GM19395 (cell line): ENCODE data around the gene SBF1.

Experiments
- ATAC-seq: cut with Tn5 transposase; IDR thresholded peaks from one replicate; pipeline ENCODE4 v1.9.1; 2021; ENCODE audit warnings: mild to moderate bottlenecking, moderate library complexity; ENCODE audit not compliant: unreplicated experiment

The SBF1 gene

GRCh38 chr22:50469377-50470305 is 5.2 kb downstream of the SBF1 start:
- ATAC-seq = peak; percentile 58

- no peak for ATAC-seq
Observed at GRCh38 chr22:50468626-50469025, 6.2 kb downstream of the SBF1 start.

DNA sequence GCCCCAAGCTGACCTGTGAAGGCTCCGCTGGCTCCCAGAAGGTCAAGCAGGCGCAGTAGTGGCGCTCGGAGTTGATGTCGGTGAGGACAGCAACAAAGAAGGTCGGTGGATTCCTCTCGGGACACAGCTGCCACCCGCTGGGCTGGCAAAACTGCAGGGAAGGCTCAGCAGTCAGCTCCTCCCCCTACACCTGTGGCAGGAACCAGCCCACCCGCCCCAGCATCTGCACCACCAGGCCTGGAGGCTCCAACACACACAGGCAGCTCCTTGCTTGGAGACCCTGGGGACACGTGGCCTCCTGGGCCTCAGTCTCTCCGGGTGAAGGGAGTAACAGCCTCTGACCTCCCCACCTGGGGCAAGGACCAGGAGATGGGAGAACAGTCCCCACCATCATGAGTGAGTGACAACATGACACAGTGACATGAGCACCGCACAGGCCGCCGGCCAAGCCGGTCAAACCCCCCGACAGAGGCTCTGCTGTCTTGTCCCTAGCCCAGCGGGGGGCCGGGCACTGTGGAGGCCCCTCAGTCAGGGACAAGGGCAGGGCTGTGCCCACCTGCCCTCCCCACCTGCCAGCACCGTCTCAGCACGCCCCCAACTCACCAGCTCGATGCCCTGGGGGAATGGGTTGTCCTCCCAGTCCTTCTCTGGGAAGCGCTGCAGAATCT is 6.9 kb downstream of the SBF1 start:
- ATAC-seq = no peak

GRCh38 chr22:50467341-50467740 is 7.5 kb downstream of the SBF1 start:
- no peak for ATAC-seq

- no peak for ATAC-seq
Observed at GRCh38 chr22:50465066-50465930, 9.5 kb downstream of the SBF1 start.

DNA sequence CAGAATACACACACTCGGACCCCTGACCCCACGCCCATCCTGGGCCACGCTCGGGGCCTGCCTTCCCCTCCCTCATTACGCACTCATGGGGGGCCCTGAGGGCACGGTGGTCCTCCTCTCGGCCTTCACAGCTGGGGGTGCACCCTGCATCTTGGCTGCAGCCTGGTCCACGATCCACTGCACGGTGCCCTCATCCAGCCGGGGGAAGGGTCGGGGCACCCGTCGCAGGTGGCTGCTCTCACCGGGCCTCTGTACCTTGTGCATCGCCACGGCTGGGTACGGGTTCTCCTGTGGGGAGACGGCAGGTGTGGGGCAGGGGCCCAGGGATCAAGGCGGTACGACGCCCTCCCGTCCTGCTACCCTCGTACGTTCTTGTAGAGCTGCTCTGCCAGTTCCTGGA is 10.4 kb downstream of the SBF1 start:
- no peak for ATAC-seq

DNA sequence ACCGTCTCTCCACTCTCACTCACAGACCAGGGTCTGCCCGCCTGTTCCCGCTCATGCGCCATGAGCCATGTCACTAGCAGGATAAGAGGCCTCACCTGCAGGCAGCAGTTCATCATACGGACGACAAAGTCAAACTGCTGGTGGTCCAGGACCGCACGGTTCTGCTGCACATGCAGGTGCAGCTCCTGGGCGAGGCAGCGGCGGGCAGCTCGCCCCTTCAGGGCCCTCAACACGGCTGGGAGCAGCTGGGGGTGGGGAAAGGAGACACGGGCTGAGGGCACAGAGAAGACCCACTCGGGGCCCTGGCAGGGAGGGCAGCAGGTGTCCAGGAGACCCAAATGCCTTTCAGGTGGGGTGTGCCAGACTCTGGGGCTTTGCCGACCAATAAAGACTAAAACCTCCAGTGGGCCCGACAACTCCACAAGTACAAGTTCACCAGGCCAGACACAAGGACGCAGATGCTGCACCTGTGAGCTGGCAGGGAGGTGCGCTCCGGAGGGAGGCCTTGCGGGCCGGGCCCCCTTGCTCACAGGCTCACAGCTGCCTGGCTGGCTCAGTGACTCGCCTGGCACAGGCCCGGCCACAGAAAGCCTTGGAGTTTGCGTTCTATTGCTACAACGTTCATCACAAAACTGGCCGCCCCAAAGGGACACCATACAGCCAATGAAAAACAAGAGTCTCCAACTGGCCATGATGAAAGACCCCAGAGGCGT is 11.5 kb downstream of the SBF1 start:
- ATAC-seq = no peak

GRCh38 chr22:50461979-50462540 is 12.8 kb downstream of the SBF1 start:
- no peak for ATAC-seq

GRCh38 chr22:50461536-50461935 is 13.3 kb downstream of the SBF1 start:
- ATAC-seq = no peak

GRCh38 chr22:50460938-50461337 is 13.9 kb downstream of the SBF1 start:
- no peak for ATAC-seq

- no peak for ATAC-seq
Observed at GRCh38 chr22:50459496-50460140, 15.2 kb downstream of the SBF1 start.

GRCh38 chr22:50459016-50459415 is 15.8 kb downstream of the SBF1 start:
- no peak for ATAC-seq

GRCh38 chr22:50456466-50457234 is 18.2 kb downstream of the SBF1 start:
- no peak for ATAC-seq

DNA sequence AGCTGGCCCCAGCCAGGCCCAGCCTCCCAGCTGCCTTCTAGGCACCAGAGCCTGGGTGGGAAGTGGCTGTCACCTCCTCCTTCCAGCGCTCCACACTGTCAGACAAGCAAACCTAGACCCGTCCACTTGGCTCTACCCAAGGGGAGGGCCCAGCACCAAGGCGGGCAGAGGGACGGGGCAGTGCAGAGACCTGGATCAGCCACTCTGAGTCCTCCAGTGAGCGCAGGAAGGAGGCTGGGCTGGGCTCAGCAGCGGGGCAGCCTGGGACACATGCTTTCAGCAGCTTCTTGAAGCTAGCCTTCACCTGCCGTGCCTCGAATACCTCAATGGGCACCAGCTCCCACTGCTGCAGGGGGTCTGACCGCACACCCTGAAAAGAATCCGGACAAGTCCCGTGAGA is 18.8 kb downstream of the SBF1 start:
- ATAC-seq = no peak

- no peak for ATAC-seq
Observed at GRCh38 chr22:50455201-50455600, 19.6 kb downstream of the SBF1 start.

DNA sequence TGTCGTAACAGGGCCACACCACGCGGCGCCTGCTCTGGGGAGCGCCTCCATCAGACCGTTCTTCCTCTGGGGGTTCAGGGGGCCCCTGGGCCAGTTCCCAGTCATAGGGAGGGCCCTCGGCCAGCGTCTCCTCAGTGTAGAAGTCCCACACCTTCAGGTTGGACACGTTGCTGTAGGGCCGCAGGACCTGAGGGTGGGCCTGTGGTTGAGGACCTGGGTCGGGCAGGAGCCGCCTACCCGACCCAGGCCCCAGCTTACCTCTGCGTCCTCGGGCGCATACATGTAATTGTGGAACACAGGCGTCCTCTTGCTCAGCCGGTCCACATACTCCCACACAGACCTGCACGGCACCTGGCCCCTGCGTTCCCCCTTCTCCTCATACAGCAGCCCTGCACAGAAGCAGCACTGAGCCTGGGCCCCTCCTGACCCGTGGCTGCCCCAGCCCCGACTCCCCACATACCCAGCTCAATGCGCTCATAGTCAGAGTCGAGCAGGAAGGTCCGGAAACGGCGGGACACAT is 20.2 kb downstream of the SBF1 start:
- no peak for ATAC-seq

- no peak for ATAC-seq
Observed at GRCh38 chr22:50452649-50453048, 22.2 kb downstream of the SBF1 start.

GRCh38 chr22:50447576-50448551 is 27.0 kb downstream of the SBF1 start:
- no peak for ATAC-seq
